Measurements from ENCODE around the gene TK1.
"Not testable (repeated sequence)": the region's sequence is repeated elsewhere in the genome, so short reads cannot be mapped to it uniquely, and the experiment has no call there.

Gene TK1

GRCh38 chr17:78140169-78141051, 46.4 kb downstream of the TK1 start:
- Mint-ChIP-seq H3K36me3 (ENCODE audit: low read depth) (no peaks in the 10 kb centered on the region), H3K27ac (no peak overlapping the region), H3K4me1 (peaks cover 42% of the 10 kb centered on the region), H3K9me3 (no peaks in the 10 kb centered on the region), H3K27me3 (ENCODE audit: low read depth, poor library complexity) (peaks cover 11% of the 10 kb centered on the region), H3K4me3 (no peak overlapping the region)
- TF ChIP-seq CTCF (IDR thresholded peaks at IDR 0.05) = no peak
- DNase-seq = peak; percentile 92

- not testable (repeated sequence) for H3K4me3 Mint-ChIP-seq; H3K9me3 Mint-ChIP-seq; H3K36me3 Mint-ChIP-seq (ENCODE audit: low read depth); DNase-seq; H3K27ac Mint-ChIP-seq
- peaks cover 42% of the 10 kb centered on the region for H3K4me1 Mint-ChIP-seq
- H3K27me3 Mint-ChIP-seq (ENCODE audit: low read depth, poor library complexity) = peaks cover 13% of the 10 kb centered on the region
Observed at GRCh38 chr17:78139861-78140168, 47.0 kb downstream of the TK1 start.

GRCh38 chr17:78138204-78139060, 48.4 kb downstream of the TK1 start:
- H3K36me3 Mint-ChIP-seq (ENCODE audit: low read depth) = no peaks in the 10 kb centered on the region
- DNase-seq = no peak
- peaks cover 34% of the 10 kb centered on the region for H3K4me1 Mint-ChIP-seq
- TF ChIP-seq CTCF (IDR thresholded peaks at IDR 0.05) = no peak
- no peak overlapping the region for H3K4me3 Mint-ChIP-seq
- peaks cover 24% of the 10 kb centered on the region for H3K27me3 Mint-ChIP-seq (ENCODE audit: low read depth, poor library complexity)
- H3K9me3 Mint-ChIP-seq = no peaks in the 10 kb centered on the region
- H3K27ac Mint-ChIP-seq = no peak overlapping the region

GRCh38 chr17:78137392-78138203, 49.3 kb downstream of the TK1 start:
- Mint-ChIP-seq H3K36me3 (ENCODE audit: low read depth) (no peaks in the 10 kb centered on the region), H3K27me3 (ENCODE audit: low read depth, poor library complexity) (peaks cover 32% of the 10 kb centered on the region), H3K4me1 (peaks cover 28% of the 10 kb centered on the region), H3K4me3 (no peak overlapping the region), H3K27ac (no peak overlapping the region), H3K9me3 (no peaks in the 10 kb centered on the region)
- DNase-seq = no peak
- TF ChIP-seq CTCF (IDR thresholded peaks at IDR 0.05) = peak; percentile 25

GRCh38 chr17:78135858-78136500, 50.9 kb downstream of the TK1 start:
- Mint-ChIP-seq H3K4me1 (peaks cover 17% of the 10 kb centered on the region), H3K4me3 (no peak overlapping the region), H3K36me3 (ENCODE audit: low read depth) (no peaks in the 10 kb centered on the region), H3K9me3 (no peaks in the 10 kb centered on the region), H3K27me3 (ENCODE audit: low read depth, poor library complexity) (peaks cover 31% of the 10 kb centered on the region), H3K27ac (no peak overlapping the region)
- no peak for DNase-seq
- TF ChIP-seq CTCF (IDR thresholded peaks at IDR 0.05) = no peak
